Measurements from ENCODE around the gene ANO2. TPM values are rescaled to one million over a fixed set of nuclear protein-coding genes. Genes with fewer than 3 reads are reported as not detected.

The ANO2 gene
- total RNA-seq, 4 donors from 2014 or later = 0.59 to 51.7 (median 15.1) TPM

DNA sequence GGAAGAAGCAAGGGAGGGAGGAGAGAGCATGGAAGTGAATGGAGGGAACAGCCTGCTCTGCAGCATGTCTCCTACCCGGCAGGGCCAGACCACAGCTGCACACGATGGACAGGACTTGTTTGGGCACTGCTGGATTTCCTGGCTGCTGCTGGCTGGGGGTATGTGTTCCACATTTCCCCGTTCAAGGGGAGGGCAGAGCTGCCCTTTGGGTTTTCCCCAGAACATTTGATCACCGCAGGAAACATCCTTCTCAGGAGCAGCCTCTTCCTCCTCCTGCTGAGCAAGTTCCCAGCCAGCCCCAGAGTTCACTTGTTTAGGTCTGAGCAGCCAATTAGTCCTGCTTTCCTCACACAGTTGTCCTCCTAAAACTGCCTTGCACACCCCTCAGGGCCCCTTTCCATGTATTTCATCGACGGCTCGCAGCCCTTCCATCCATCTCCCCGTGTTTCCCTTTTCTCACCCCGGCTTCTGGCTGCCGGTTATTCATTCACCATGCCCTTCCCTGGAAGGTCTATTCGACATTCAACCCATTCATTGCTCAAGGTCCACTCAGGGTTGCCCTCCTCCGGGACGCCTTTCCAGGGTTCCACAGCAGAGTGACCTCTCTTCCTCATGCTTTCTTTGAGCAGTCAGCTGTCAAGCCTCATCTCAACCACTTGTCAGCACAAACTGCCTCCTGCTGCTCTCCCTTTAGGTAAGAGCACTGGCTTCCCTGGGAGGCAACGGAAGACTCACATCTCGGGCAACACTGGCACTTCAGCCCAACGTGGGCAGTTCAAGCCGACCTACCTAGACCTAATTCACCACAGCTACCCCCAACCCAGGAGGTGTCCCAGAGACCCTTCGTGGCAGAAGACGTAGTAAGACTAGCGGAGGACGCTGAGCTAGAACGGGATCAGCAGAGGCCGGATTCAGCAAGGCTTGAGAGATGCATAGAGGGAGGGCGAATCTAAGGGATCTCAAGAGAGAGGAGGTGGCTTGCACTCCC is 20.1 kb upstream of the ANO2 start:
- Histone ChIP-seq H3K27me3 (no peaks in the 10 kb centered on the region), H3K4me3 (no peak overlapping the region), H3K9me3 (no peaks in the 10 kb centered on the region), H3K36me3 (no peaks in the 10 kb centered on the region), H3K27ac (no peak overlapping the region), H3K4me1 (no peaks in the 10 kb centered on the region)
- intact Hi-C loops (cut with DNase I; ENCODE audit: low total_unique reads) = no loop called here
- no peak for DNase-seq
- TF ChIP-seq POLR2A (IDR thresholded peaks at IDR 0.05) = no peak

DNA sequence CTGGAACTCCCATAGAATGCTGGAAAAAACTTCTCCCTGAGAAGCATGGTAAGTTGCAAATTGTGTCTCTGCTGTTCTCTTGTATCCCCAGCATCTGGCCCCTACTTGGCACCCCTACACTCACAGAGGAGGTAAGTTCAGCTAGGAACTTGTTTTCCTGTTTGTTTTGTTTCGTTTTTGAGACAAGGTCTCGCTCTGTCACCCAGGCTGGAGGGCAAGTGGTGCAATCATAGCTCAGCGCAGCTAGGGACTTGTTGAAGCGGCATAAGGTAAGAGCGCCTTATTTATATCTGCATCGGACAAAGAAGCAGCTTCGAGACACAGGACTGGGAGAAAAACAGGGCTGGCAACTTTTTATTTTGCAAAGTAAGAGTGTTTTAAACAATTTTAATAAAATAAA is 18.5 kb upstream of the ANO2 start:
- Histone ChIP-seq H3K4me3 (no peak overlapping the region), H3K27ac (no peak overlapping the region), H3K36me3 (no peaks in the 10 kb centered on the region), H3K4me1 (no peaks in the 10 kb centered on the region), H3K27me3 (no peaks in the 10 kb centered on the region), H3K9me3 (no peaks in the 10 kb centered on the region)
- no peak for DNase-seq
- TF ChIP-seq POLR2A (IDR thresholded peaks at IDR 0.05) = no peak
- TF ChIP-seq, protein P1, sequence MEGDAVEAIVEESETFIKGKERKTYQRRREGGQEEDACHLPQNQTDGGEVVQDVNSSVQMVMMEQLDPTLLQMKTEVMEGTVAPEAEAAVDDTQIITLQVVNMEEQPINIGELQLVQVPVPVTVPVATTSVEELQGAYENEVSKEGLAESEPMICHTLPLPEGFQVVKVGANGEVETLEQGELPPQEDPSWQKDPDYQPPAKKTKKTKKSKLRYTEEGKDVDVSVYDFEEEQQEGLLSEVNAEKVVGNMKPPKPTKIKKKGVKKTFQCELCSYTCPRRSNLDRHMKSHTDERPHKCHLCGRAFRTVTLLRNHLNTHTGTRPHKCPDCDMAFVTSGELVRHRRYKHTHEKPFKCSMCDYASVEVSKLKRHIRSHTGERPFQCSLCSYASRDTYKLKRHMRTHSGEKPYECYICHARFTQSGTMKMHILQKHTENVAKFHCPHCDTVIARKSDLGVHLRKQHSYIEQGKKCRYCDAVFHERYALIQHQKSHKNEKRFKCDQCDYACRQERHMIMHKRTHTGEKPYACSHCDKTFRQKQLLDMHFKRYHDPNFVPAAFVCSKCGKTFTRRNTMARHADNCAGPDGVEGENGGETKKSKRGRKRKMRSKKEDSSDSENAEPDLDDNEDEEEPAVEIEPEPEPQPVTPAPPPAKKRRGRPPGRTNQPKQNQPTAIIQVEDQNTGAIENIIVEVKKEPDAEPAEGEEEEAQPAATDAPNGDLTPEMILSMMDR (IDR thresholded peaks at IDR 0.05) = no peak
- intact Hi-C loops (cut with DNase I; ENCODE audit: low total_unique reads) = no loop called here

DNA sequence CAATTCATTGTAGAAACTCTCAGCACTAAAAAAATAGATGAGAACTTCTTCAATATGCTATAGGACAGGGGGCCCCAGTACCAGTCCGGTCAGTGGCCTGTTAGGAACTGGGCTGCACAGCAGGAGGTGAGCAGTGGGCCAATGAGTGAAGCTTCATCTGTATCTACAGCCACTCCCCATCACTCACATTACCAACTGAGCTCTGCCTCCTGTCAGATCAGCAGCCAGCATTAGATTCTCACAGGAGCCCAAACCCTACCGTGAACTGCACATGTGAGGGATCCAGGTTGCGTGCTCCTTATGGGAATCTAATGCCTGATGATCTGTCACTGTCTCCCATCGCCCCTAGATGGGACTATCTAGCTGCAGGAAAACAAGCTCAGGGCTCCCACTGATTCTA is 15.7 kb upstream of the ANO2 start:
- no peak overlapping the region for H3K27ac ChIP-seq
- H3K9me3 ChIP-seq = no peaks in the 10 kb centered on the region
- no peak for DNase-seq
- no peaks in the 10 kb centered on the region for H3K36me3 ChIP-seq
- no peak overlapping the region for H3K4me3 ChIP-seq
- no peaks in the 10 kb centered on the region for H3K4me1 ChIP-seq
- no peak for TF ChIP-seq POLR2A (IDR thresholded peaks at IDR 0.05)
- TF ChIP-seq, protein P1 (IDR thresholded peaks at IDR 0.05) = no peak
- intact Hi-C loops (cut with DNase I; ENCODE audit: low total_unique reads) = no loop called here
- H3K27me3 ChIP-seq = no peaks in the 10 kb centered on the region

DNA sequence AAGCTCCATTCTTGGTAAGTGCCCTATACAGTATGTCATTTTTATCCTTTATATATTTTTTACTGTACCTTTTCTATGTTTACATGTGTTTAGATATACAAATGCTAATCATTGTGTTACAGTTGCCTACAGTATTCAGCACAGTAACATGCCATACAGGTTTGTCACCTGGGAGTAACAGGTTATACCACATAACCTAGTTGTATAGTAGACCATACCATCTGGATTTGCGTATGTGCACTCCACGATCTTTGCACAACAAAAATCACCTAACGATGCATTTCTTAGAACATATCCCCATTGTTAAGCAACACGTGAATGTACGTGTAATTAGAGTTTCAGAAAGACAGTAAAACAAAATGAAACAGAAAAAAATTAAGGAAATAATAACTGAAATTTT is 11.9 kb upstream of the ANO2 start:
- no peak for DNase-seq
- no peak overlapping the region for H3K27ac ChIP-seq
- TF ChIP-seq, protein P1 (IDR thresholded peaks at IDR 0.05) = no peak
- H3K36me3 ChIP-seq = no peaks in the 10 kb centered on the region
- intact Hi-C loops (cut with DNase I; ENCODE audit: low total_unique reads) = no loop called here
- no peaks in the 10 kb centered on the region for H3K9me3 ChIP-seq
- no peaks in the 10 kb centered on the region for H3K4me1 ChIP-seq
- H3K27me3 ChIP-seq = no peaks in the 10 kb centered on the region
- H3K4me3 ChIP-seq = no peak overlapping the region

DNA sequence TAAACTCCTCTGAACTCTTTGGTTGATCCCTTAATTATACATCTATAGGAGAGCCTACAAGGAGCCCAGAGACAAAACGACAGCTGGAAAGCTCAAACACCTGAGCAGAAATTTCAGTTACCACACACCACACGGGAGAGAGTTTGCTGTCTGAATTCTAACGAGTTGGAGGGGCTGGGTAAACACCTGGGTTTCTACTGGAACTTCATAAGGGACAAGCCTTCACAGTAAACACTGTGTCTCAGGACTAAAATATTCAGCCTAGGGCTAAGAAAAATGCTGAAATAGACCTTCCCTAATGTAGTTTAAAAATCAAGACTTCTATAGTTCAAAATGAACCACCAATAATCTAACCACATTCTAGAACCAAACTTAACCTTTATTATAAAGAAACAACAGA is 9.6 kb upstream of the ANO2 start:
- H3K27ac ChIP-seq = no peak overlapping the region
- H3K4me1 ChIP-seq = no peaks in the 10 kb centered on the region
- H3K9me3 ChIP-seq = no peaks in the 10 kb centered on the region
- TF ChIP-seq, protein P1 (IDR thresholded peaks at IDR 0.05) = no peak
- TF ChIP-seq POLR2A (IDR thresholded peaks at IDR 0.05) = no peak
- intact Hi-C loops (cut with DNase I; ENCODE audit: low total_unique reads) = no loop called here
- DNase-seq = no peak
- H3K4me3 ChIP-seq = no peak overlapping the region
- no peaks in the 10 kb centered on the region for H3K27me3 ChIP-seq
- H3K36me3 ChIP-seq = no peaks in the 10 kb centered on the region

Data from uterus (tissue), 4 donors.